Sigmoid colon (tissue), 7 donors: ENCODE measurements around the gene CPA3. TPM values are rescaled to one million over a fixed set of nuclear protein-coding genes. Genes with fewer than 3 reads are reported as not detected.

Source experiments
- DNase-seq: peaks from one replicate; pipeline ENCODE4 v3.0.0-alpha.2; 2019
- H3K27ac ChIP-seq, 4 donors: fragments of 200-600 bp; sonication (generic); one replicate each; pipeline ENCODE4 v1.5.1; 2016 to 2019; ENCODE audit warnings: mild to moderate bottlenecking in 1 of 4
- H3K27me3 ChIP-seq, 3 donors: fragments of 200-600 bp; sonication (generic); one replicate each; pipeline ENCODE4 v1.5.1; 2019; ENCODE audit warnings: mild to moderate bottlenecking in 1 of 3
- H3K36me3 ChIP-seq, 4 donors: fragments of 200-600 bp; sonication (generic); one replicate each; pipeline ENCODE4 v1.5.1; 2016 to 2019
- H3K4me1 ChIP-seq, 4 donors: fragments of 200-600 bp; sonication (generic); one replicate each; pipeline ENCODE4 v1.5.1; 2017 to 2019
- H3K4me3 ChIP-seq, 4 donors: fragments of 200-600 bp; sonication (generic); one replicate each; pipeline ENCODE4 v1.5.1; 2017 to 2019; ENCODE audit warnings: mild to moderate bottlenecking in 2 of 4, moderate library complexity in 1 of 4
- H3K9me3 ChIP-seq, 4 donors: fragments of 200-600 bp in 3 of 4; sonication (generic) in 3 of 4; one replicate each; pipeline versions ENCODE4 v1.5.1 to v1.6.1; 2013 to 2019
- CTCF ChIP-seq, 4 experiments: fragments of 450-650 bp in 3 of 4; fragments of 200-600 bp in 1 of 4; IDR thresholded peaks; one replicate each; pipeline ENCODE4 v1.5.1; 2016 to 2019; ENCODE audit warnings: antibody characterized with exemption in 4 of 4, mild to moderate bottlenecking in 3 of 4, moderate library complexity in 2 of 4
- EP300 ChIP-seq, 4 donors: sonication (generic); formaldehyde crosslinking; IDR thresholded peaks; one replicate each; pipeline ENCODE4 v1.6.1; 2017; ENCODE audit warnings: antibody characterized with exemption in 4 of 4
- POLR2A ChIP-seq, 2 donors: fragments of 450-650 bp; IDR thresholded peaks; one replicate each; pipeline ENCODE4 v1.6.1; 2016; ENCODE audit warnings: antibody characterized with exemption in 2 of 2, mild to moderate bottlenecking in 2 of 2, moderate library complexity in 2 of 2
- POLR2AphosphoS5 ChIP-seq, 4 donors: sonication (generic); formaldehyde crosslinking; IDR thresholded peaks; one replicate each; pipeline ENCODE4 v1.6.1; 2017; ENCODE audit warnings: antibody characterized with exemption in 4 of 4
- WGBS, 2 donors: extraction: QIAGEN DNeasy Blood & Tissue Kit; methylation state at CpG; one replicate each; pipeline ENCODE4 v1.1.7; 2013; 5-methylcytosine and 5-hydroxymethylcytosine counted together
- intact Hi-C: fragments of 100-400 bp; cut with DNase I; formaldehyde crosslinking; loops from one replicate; pipeline ENCODE4 v1.15.1; 2023
- polyA plus RNA-seq, 3 donors: library from polyadenylated mRNA; stranded (reverse); fragments of 200-250 nt; gene quantifications; one replicate each; pipeline ENCODE4 v1.2.3, GENCODE V29; 2013
- total RNA-seq, 4 donors: library from RNA; depleted of rRNA; stranded (reverse); fragments of >200 nt; gene quantifications; one replicate each; pipeline ENCODE4 v1.1.0, GENCODE V29; 2016
- donor health status: healthy with polysubstance abuse.
- donor health status: Bipolar disorder and iron deficiency.
- donor health status: healthy.

CPA3 gene
- total and polyA plus RNA-seq, 7 donors, result 1.1 to 15.7 (median 3.0) TPM

DNA sequence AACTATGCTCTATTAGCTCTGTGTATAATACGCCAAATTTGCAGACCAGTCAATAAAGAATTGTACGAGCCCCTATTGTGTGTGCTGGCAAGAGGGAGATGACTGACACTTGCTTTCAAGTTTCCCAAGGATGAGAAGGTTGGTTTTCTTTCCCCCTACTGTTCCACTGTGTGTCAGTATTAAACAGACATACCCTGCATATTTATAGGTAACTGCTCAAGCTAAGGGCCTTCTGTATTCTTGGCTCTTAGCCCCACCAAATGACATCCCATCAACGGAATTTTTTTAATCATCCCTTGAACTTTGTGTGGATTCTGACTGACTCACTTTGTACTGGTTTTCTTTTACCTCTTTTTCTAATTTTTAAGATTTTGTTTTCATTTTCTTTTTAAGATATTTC is 65.7 kb downstream of the CPA3 start:
- Histone ChIP-seq H3K36me3 (no peaks in the 10 kb centered on the region), H3K27ac (no peak overlapping the region), H3K27me3 (no peaks in the 10 kb centered on the region), H3K9me3 (no peaks in the 10 kb centered on the region), H3K4me1 (no peaks in the 10 kb centered on the region), H3K4me3 (no peak overlapping the region)
- intact Hi-C loops, result no loop called here
- no peak for DNase-seq
- 66 to 89% methylated on average over 3 of the region's 3 CpGs for whole genome bisulfite sequencing, 2 donors
- TF ChIP-seq POLR2A (IDR thresholded peaks at IDR 0.05) (no peak), POLR2AphosphoS5 (IDR thresholded peaks at IDR 0.05) (no peak), CTCF (IDR thresholded peaks at IDR 0.05) (no peak), EP300 (IDR thresholded peaks at IDR 0.05) (no peak)

- H3K9me3 ChIP-seq, result no peaks in the 10 kb centered on the region
- 91 to 94% methylated on average over 4 of the region's 4 CpGs for WGBS, 2 donors
- no peak for DNase-seq
- no peaks in the 10 kb centered on the region for H3K36me3 ChIP-seq
- H3K27me3 ChIP-seq, result no peaks in the 10 kb centered on the region
- intact Hi-C loops, result no loop called here
- no peak overlapping the region for H3K27ac ChIP-seq
- no peak overlapping the region for H3K4me3 ChIP-seq
- no peaks in the 10 kb centered on the region for H3K4me1 ChIP-seq
- TF ChIP-seq EP300 (IDR thresholded peaks at IDR 0.05), result no peak
Measured at GRCh38 chr3:148931574-148931973, 66.5 kb downstream of the CPA3 start.

- H3K36me3 ChIP-seq, result no peaks in the 10 kb centered on the region
- no peaks in the 10 kb centered on the region for H3K9me3 ChIP-seq
- no peak for DNase-seq
- TF ChIP-seq POLR2A (IDR thresholded peaks at IDR 0.05) (no peak), EP300 (IDR thresholded peaks at IDR 0.05) (no peak), POLR2AphosphoS5 (IDR thresholded peaks at IDR 0.05) (no peak), CTCF (IDR thresholded peaks at IDR 0.05) (no peak)
- no peaks in the 10 kb centered on the region for H3K4me1 ChIP-seq
- no peak overlapping the region for H3K4me3 ChIP-seq
- no peak overlapping the region for H3K27ac ChIP-seq
- WGBS, 2 donors, result 78 to 84% methylated on average over 3 of the region's 3 CpGs
- intact Hi-C loops, result no loop called here
- no peaks in the 10 kb centered on the region for H3K27me3 ChIP-seq
Measured at GRCh38 chr3:148932972-148933371, 67.9 kb downstream of the CPA3 start.

GRCh38 chr3:148937467-148938255 is 72.6 kb downstream of the CPA3 start:
- H3K27ac ChIP-seq, result no peak overlapping the region
- H3K36me3 ChIP-seq, result no peaks in the 10 kb centered on the region
- no peaks in the 10 kb centered on the region for H3K9me3 ChIP-seq
- H3K27me3 ChIP-seq, result no peaks in the 10 kb centered on the region
- H3K4me1 ChIP-seq, result no peaks in the 10 kb centered on the region
- intact Hi-C loops, result no loop called here
- DNase-seq, result no peak
- H3K4me3 ChIP-seq, result no peak overlapping the region
- no peak for TF ChIP-seq POLR2AphosphoS5 (IDR thresholded peaks at IDR 0.05)
- no peak for TF ChIP-seq CTCF (IDR thresholded peaks at IDR 0.05)
- TF ChIP-seq POLR2A (IDR thresholded peaks at IDR 0.05), result no peak
- TF ChIP-seq EP300 (IDR thresholded peaks at IDR 0.05), result no peak
- 66 to 87% methylated on average over 10 of the region's 10 CpGs for WGBS, 2 donors

DNA sequence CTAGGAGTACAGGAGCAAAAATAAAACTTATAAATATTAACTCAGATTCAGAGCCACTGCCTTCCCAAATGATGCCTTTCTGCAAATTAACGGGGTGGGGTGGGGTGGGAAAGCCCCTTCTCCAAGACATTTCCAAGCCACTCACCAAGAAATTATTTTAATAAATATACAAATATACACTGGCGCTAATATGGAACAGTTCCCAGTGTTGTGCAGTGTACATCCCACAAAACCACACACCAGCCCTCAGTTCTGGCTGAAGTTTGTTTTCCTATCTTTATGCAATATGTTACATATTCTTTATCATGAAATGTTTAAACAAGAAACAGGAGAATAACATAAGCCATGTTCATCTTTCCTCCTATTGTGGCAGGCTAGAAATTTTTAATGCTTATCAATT is 73.2 kb downstream of the CPA3 start:
- Histone ChIP-seq H3K4me1 (peaks cover 0 to under 1% (median under 1%) of the 10 kb centered on the region in 4 donors), H3K9me3 (no peaks in the 10 kb centered on the region), H3K36me3 (no peaks in the 10 kb centered on the region), H3K4me3 (no peak overlapping the region), H3K27me3 (no peaks in the 10 kb centered on the region), H3K27ac (no peak overlapping the region)
- intact Hi-C loops, result no loop called here
- DNase-seq, result no peak
- TF ChIP-seq EP300 (IDR thresholded peaks at IDR 0.05), result no peak
- no peak for TF ChIP-seq POLR2A (IDR thresholded peaks at IDR 0.05)
- no peak for TF ChIP-seq POLR2AphosphoS5 (IDR thresholded peaks at IDR 0.05)
- no peak for TF ChIP-seq CTCF (IDR thresholded peaks at IDR 0.05)
- 72 to 78% methylated on average over 2 of the region's 2 CpGs for WGBS, 2 donors
